Left forelimb (tissue), 1 donor: ENCODE measurements around the gene AQP12A.
"Not testable (repeated sequence)": the region's sequence is repeated elsewhere in the genome, so short reads cannot be mapped to it uniquely, and the experiment has no call there.

ENCODE experiments used
- DNase-seq: peaks from one replicate; pipeline ENCODE4 v3.0.0-alpha.2; 2018; ENCODE audit warnings: low spot score

Gene AQP12A

DNA sequence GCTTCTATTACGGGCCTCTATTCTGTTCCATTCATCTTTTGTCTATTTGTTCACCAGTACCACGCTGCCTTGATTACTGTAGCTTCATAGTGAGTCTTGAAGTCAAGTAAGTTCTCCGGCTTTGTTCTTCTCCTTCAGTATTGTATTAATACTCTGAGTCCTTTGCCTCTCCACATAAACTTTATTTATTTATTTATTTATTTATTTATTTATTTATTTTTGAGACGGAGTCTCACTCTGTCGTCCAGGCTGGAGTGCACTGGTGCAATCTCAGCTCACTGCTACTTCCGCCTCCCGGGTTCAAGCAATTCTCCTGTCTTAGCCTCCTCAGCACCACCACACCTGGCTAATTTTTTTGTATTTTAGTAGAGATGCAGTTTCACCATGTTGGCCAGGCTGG, 31.8 kb upstream of the AQP12A start:
- not testable (repeated sequence) for DNase-seq

DNA sequence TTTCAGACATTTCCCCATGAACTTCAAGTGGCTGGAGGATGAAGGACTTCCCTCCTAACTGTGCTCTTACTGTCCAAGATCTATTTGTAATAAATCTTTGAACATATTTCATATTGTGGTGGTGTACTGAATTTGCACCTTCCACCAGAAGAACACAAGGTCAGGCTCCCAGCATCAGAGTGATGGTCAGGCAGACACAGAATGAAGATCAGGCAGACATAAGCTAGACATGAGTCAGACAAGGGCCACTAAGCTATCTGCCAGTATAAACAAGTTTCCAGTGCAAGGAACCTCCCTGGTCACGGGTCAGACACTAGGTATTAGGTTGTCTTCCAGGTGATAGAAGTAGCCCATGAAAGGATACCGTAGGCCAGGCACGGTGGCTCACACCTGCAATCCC, 29.0 kb upstream of the AQP12A start:
- DNase-seq: no peak

DNA sequence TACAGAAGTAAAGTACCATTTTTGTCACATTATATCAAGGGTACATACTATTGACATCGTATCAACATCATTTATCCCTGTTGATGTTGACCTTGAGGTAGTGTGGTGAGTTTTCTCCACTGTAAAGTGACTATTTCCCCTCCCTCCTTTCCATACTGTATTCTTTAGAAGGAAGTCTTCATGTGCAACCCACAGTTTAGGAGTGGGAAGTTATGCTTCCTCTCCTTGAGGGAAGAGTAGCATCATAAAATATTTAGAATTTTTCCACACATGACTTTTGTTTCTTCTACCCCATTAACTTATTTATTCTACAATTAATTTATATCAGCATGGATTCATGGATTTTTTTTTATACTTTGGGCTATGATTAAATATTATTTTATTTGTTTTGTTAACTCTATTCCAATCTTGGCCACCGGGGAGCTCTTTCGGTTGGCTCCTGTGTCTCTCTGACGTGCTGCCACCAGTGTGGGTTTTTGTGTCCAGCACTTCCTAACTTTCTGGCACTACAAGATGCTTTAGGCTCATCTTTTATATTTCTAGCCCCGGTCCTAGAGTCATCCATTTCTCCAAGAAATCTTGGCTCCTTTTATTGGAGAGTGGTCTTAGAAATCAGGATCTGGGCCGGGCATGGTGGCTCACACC, 28.0 kb upstream of the AQP12A start:
- DNase-seq: no peak

- no peak for DNase-seq
Observed at GRCh38 chr2:240664622-240665021, 27.0 kb upstream of the AQP12A start.

- no peak for DNase-seq
Observed at GRCh38 chr2:240670402-240670801, 21.3 kb upstream of the AQP12A start.

- DNase-seq: no peak
Observed at GRCh38 chr2:240670950-240671349, 20.7 kb upstream of the AQP12A start.

DNA sequence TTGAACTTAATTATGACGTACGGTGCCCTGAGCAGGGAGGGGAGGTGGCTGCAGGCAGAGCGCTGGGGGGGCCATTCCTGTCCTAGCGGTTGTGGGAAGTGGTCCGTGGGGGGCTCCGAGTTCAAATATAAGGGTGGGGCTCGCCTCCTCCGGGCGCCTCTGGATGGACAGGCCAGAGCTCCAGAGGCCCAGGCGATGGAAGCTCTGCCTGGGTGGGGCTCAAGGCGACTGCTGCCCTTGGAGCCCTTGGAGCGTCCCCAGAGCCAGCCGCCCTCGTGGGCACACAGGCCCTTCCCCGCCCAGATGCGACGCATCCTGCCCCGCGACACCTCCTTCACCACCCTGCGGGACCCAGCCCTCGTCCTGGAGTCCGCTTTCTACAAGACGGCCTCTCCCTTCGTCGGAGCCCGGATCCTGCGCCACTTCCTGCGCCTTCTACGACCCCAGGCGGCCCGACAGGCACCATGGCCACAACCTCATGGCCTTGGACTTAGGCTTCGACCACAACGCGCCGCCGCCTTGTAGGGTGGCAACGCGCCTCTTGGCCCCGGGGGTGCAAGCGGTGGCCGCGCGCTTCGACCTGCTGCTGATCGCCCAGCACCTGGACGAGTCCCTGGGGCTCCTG, 19.5 kb upstream of the AQP12A start:
- no peak for DNase-seq

- no peak for DNase-seq
Observed at GRCh38 chr2:240672701-240673190, 18.9 kb upstream of the AQP12A start.

DNA sequence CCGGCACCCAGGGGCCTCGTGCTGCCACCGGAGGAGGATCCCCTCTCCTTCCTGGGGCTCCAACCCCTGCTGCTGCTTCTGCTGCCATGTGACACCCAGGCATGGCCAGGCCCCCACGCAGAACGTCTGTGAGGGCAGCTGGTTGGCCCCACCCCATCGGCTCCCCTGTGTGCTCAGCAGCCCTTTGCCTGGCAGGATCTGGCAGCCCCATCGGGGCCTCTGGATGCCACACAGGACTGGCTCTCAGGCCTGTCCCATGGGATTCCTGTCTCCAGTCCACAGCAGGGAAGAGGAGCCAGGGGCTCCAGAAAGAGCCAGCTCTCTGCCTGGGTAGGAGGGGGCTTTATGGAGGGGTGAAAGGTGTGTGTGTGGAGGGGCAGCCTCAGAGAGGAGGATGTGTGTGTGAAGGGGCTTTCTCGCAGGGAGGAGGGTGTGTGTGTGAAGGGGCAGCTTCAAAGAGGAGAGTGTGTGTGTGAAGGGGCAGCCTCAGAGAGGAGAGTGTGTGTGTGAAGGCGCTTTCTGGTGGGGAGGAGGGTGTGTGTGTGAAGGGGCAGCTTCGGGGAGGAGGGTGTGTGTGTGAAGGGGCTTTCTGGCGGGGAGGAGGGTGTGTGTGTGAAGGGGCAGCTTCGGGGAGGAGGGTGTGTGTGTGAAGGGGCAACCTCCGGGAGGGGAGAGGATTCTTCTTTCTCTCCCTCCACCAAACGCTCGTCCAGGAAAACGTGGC, 17.0 kb upstream of the AQP12A start:
- not testable (repeated sequence) for DNase-seq

DNA sequence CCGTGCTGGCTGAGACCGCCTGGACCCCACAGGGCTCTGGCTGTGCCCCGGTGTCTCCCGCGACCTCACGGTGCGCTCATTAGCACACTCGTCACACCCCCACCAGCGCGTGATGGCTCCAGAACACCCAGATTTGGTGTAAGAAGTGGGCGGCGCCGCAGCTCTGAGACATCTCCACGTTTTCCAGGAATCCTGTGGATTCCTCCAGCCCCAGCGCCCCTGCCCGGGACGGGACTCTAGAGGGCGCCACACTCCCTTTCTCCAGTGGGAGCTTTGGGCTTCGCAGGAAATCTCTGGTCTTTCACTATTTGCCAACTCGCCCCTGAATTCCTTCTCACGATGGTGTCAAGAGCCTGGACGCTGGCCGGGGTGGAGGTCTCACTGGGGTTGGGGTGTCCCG, 16.3 kb upstream of the AQP12A start:
- DNase-seq: not testable (repeated sequence)

DNA sequence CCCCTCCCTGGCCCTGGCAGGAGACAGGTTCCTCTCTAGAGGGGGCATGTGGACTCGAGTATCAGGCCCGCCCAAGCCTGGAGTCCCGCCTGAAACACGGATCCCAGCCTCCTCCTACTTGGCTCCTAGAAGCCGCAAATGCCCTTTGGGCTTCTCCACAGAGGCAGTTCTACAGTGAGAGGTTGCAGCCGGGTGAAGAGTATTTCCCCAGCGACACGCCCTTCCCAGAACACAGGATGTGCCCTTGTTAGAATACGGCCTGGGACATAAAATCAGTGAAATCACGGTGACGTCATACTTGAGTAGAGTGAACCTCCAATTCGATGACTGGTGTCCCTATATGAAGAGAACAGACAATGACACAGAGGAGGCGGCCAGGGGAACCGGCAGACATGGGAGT, 13.6 kb upstream of the AQP12A start:
- DNase-seq: not testable (repeated sequence)

- not testable (repeated sequence) for DNase-seq
Observed at GRCh38 chr2:240678909-240679308, 12.8 kb upstream of the AQP12A start.

- not testable (repeated sequence) for DNase-seq
Observed at GRCh38 chr2:240680185-240680584, 11.5 kb upstream of the AQP12A start.

GRCh38 chr2:240682431-240683224, 9.0 kb upstream of the AQP12A start, which contains the start of gene AQP12B:
AQP12B (minus strand) TSS chr2:240682885; CDS start chr2:240682837, 48 bp downstream.
- peak; percentile 62 for DNase-seq

DNA sequence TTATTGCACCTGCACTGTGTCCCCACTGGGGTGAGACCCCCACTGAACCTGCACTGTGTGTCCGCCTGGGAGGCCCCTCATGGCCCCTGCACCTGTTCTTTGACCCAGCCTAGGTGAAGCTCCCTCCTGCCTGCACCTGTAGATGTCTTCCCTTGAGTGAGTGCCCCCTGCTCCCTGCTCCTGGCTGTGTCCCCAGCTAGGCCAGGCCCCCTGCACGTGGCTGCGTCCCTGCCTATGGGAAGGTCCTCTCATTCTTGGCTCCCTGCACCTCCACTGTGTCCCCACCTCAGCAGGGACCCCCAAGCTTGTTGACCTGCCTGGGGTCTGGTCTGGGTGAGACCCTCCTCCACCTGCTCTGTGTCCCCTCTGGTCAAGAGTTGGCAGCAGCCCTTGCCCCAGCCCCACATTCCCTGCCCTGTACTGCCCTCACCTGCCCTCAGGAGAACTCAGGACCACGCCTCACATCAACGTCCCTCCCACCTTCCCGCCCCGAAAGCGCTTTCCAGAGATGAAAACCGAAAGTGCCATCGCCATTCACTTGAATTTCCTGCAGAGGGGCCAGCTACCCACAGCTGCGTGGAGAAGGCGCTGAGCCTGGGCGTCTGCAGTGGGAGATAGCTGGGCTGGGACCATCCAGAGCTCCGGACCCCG, 8.2 kb upstream of the AQP12A start:
- DNase-seq: not testable (repeated sequence)

- peak; percentile 60 for DNase-seq
Observed at GRCh38 chr2:240683980-240684728, 7.5 kb upstream of the AQP12A start.

DNA sequence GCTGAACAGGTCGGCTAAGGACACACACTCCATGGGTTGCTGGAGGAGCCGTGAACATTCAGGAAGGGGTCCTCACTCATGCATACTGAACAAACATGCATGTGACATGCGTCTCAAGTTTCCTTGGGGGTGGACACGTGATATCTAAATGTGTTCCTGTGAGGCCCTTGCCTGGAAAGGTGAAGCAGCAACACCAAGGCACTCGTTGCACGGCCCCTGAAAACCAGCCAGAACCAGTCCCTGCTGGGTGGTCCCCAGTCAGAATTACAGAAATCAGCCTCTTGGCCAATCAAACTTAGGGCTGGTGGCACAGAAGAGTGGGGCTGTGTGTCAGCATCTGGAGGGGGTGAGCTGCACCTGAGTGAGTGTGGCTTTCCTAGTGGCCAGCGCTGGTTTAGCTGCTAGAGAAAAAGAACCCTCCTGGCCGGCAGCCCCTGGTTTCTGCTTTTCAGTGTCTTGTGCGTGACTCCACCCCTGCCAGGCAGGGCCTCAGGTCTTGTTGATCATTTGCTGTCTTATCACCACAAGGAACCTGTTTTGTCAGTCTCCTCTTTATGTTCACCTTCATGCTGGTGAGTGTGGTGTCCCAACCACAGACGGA, 5.8 kb upstream of the AQP12A start:
- no peak for DNase-seq

DNA sequence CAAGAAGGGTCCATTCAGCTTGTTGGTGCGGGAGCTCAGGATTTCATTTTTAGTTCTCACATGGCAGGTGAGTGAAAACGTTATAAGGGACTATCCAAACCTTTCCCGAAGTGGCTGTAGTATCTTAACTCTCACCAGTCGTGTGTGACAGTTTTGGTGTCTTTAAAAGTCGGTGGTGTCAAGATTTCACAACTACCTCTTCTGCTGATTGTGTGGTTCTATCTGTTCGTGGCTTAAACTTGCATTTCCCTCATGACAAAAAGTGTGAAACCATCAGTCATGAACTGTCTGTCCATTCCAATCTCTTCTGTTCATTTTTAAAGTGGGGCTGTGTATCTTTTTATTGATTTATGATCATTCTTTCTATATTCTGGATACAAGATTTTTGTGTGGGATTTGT, 5.2 kb upstream of the AQP12A start:
- DNase-seq: no peak

GRCh38 chr2:240687045-240687740, 4.5 kb upstream of the AQP12A start:
- DNase-seq: peak; percentile 56
